ENCODE results near the gene ARMC6. TPM values are rescaled to one million over a fixed set of nuclear protein-coding genes. Genes with fewer than 3 reads are reported as not detected.
A peak's percentile ranks its signal among the peaks of the same experiment; 100 is the strongest.

The ARMC6 gene
- total and polyA plus RNA-seq, 2 of the 13 experiments (the other 11 are each of a cell fraction or from before 2014, with no cell fraction given) = 16.2 to 36.8 TPM

DNA sequence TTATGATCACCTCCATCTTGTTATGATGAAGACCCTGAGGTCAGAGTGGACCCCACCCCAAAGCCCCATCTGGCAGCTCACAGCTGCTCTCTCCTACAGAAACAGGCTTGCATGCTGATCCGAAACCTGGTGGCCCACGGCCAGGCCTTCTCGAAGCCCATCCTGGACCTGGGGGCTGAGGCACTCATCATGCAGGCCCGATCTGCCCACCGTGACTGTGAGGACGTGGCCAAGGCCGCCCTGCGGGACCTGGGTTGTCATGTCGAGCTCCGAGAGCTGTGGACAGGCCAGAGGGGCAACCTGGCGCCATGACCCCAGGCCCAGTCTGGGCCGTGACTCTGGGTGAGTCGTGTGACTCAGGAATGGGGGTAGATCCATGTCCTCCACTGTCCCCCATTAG lies 23.9 kb downstream of the ARMC6 start:
- Histone ChIP-seq H2AFZ (ENCODE audit: low read length) (no peak overlapping the region), H3K4me3 (replicated peaks in 1 of 3; ENCODE audit: insufficient read depth in 1 of 3, low read depth in 2 of 3, low read length in 3 of 3) (no peak overlapping the region), H3K36me3 (replicated peaks in 1 of 2; ENCODE audit: control insufficient read depth in 1 of 2, insufficient read depth in 2 of 2, low read length in 2 of 2) (peaks cover 23 to 53% of the 10 kb centered on the region in 2 experiments), H4K20me1 (ENCODE audit: insufficient read depth, low read length) (no peaks in the 10 kb centered on the region), H3K79me2 (ENCODE audit: insufficient read depth, low read length) (no peaks in the 10 kb centered on the region), H3K4me1 (ENCODE audit: insufficient read depth, low read length) (peaks cover 47% of the 10 kb centered on the region), H3K9ac (ENCODE audit: insufficient read depth, low read depth, low read length) (no peak overlapping the region), H3K9me3 (ENCODE audit: low read length) (no peaks in the 10 kb centered on the region), H3K27me3 (ENCODE audit: control insufficient read depth in 1 of 2, insufficient read depth in 2 of 2, low read length in 2 of 2) (no peaks in the 10 kb centered on the region), H3K27ac (ENCODE audit: extremely low read length, insufficient read depth, low read length) (no peak overlapping the region), H3K4me2 (ENCODE audit: low read depth, low read length) (no peak overlapping the region)
- 94% methylated on average over 10 of the region's 13 CpGs for WGBS (ENCODE audit: low lambda C conversion rate)
- no peak for ATAC-seq
- in situ Hi-C loops (cut with HindIII; ENCODE audit: extremely low pct_ligation_motif_present, low pct_unique_long_range_greater_than_20kb) (loop anchor here (5.0 kb wide), 1 partner anchor 55 kb away; no protein-coding TSS in a partner anchor), intact Hi-C loops (cut with micrococcal nuclease; ENCODE audit: unreplicated experiment) (no loop called here)
- TF ChIP-seq, protein P1, sequence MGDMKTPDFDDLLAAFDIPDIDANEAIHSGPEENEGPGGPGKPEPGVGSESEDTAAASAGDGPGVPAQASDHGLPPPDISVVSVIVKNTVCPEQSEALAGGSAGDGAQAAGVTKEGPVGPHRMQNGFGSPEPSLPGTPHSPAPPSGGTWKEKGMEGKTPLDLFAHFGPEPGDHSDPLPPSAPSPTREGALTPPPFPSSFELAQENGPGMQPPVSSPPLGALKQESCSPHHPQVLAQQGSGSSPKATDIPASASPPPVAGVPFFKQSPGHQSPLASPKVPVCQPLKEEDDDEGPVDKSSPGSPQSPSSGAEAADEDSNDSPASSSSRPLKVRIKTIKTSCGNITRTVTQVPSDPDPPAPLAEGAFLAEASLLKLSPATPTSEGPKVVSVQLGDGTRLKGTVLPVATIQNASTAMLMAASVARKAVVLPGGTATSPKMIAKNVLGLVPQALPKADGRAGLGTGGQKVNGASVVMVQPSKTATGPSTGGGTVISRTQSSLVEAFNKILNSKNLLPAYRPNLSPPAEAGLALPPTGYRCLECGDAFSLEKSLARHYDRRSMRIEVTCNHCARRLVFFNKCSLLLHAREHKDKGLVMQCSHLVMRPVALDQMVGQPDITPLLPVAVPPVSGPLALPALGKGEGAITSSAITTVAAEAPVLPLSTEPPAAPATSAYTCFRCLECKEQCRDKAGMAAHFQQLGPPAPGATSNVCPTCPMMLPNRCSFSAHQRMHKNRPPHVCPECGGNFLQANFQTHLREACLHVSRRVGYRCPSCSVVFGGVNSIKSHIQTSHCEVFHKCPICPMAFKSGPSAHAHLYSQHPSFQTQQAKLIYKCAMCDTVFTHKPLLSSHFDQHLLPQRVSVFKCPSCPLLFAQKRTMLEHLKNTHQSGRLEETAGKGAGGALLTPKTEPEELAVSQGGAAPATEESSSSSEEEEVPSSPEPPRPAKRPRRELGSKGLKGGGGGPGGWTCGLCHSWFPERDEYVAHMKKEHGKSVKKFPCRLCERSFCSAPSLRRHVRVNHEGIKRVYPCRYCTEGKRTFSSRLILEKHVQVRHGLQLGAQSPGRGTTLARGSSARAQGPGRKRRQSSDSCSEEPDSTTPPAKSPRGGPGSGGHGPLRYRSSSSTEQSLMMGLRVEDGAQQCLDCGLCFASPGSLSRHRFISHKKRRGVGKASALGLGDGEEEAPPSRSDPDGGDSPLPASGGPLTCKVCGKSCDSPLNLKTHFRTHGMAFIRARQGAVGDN (CRISPR knock-in tag; IDR thresholded peaks at IDR 0.05) = 0 out of 2 replicates have a peak, but pooled peaks have one; percentile 10
- no peak for TF ChIP-seq TEAD3 (CRISPR knock-in tag; optimal IDR thresholded peaks at IDR 0.05; ENCODE audit: borderline replicate concordance)
- TF ChIP-seq, protein P2, sequence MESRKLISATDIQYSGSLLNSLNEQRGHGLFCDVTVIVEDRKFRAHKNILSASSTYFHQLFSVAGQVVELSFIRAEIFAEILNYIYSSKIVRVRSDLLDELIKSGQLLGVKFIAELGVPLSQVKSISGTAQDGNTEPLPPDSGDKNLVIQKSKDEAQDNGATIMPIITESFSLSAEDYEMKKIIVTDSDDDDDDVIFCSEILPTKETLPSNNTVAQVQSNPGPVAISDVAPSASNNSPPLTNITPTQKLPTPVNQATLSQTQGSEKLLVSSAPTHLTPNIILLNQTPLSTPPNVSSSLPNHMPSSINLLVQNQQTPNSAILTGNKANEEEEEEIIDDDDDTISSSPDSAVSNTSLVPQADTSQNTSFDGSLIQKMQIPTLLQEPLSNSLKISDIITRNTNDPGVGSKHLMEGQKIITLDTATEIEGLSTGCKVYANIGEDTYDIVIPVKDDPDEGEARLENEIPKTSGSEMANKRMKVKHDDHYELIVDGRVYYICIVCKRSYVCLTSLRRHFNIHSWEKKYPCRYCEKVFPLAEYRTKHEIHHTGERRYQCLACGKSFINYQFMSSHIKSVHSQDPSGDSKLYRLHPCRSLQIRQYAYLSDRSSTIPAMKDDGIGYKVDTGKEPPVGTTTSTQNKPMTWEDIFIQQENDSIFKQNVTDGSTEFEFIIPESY (CRISPR knock-in tag; IDR thresholded peaks at IDR 0.05) = no peak
- no peak for FAIRE-seq
- POLR2A ChIA-PET = interaction anchor here (0.7 kb wide), 1 partner anchor 164 kb away, joined by 3 read pairs; no protein-coding TSS in a partner anchor
- BruUV-seq (replicated peaks) = no TSS peak
- DNase-seq (ENCODE audit: low spot score) = no peak
- CTCF ChIA-PET (ENCODE audit: low intra/inter-chr PET ratio, low total read pairs) = no interaction called here

Measured in HepG2 (cell line).